ENCODE results near the gene RGMA.

Gene RGMA

DNA sequence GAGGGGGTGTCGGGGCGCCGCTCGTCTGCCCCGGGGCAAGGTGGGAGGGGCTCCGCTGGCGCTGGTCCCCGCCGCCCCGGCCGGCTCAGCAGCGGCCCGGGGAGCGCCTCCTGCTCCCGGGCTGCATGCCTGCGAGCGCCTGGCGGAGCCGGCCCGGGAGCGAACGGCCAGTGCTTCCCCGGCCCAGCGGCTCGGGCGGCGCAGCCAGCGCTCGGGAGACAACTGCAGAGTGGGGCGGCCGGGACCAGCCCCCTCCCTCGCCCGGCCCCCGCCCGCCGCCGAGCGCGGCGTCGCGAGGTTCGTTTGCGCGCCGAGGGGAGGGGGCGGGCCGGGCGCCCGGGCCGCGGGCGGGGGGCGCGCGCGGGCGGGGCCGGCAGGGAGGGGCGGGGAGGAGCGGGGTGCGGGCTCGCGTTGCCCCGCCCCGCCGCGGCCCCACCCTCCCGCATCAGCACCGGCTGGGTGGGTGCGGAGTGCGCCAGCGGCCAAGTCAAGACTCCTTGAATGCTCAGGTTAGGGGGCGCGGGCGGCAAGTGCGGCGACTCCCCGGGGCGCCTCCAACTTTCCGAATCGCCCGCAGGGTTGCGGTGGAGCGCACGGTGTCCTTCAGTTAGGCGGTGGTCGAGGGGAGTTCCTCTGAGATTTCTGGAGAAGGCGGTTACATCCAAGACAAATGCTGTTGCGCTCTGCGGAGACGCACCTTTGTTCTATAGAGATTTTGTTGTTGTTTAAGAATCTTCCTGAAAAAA is at the start of gene RGMA:
RGMA (minus strand) TSS at position 231 of the 746 bp plus-strand sequence. CDS start 279 bp downstream, outside the sequence.
- DNase-seq = no peak

- no peak for DNase-seq
Observed at GRCh38 chr15:93136606-93137005, 47.6 kb upstream of the RGMA start.

DNA sequence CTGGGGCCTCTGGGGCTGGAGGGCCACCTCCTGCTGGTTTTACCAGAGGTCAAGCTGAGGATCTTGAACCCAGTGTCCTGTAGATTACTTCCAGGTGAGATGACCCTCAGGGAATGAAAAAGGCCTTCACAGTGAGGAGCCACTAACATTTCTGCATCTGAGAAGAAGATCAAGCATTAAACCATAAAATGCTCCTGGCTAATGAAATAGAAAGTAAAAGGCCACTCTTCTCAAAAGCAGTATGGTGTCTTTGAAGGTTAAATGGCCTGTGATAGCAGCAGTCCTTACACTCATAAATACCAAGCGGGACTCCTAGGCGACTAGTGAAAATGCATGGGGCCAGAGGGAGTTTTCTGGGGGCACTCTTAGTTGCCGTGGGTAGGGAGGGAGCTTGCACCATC is 47.0 kb upstream of the RGMA start:
- no peak for DNase-seq

- no peak for DNase-seq
Observed at GRCh38 chr15:93135459-93135858, 46.4 kb upstream of the RGMA start.

GRCh38 chr15:93131485-93132095 is 42.6 kb upstream of the RGMA start:
- DNase-seq = no peak

GRCh38 chr15:93129702-93130488 is 40.9 kb upstream of the RGMA start:
- DNase-seq = no peak

DNA sequence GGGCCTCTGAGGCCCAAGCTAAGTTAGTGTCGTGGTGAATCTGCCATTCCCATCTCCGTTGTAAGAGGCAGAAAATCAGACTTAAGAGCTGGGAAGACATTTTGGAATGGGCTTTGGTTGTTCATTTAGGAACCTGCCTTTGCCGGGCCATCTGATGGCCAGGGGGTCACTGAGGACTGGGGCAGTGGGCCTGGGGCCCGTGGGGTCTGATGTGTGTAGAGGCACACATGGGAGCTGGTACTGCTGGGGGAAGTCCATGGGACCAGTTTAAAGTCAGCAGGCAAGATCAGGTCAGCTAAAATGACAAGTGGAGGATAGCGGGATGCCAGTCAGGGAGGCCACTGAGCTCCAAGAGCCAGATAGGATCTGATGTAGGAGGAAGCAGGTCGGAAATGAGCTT is 38.3 kb upstream of the RGMA start:
- DNase-seq = no peak

- DNase-seq = no peak
Observed at GRCh38 chr15:93126599-93126998, 37.6 kb upstream of the RGMA start.

GRCh38 chr15:93126148-93126547 is 37.1 kb upstream of the RGMA start:
- no peak for DNase-seq

- DNase-seq = no peak
Observed at GRCh38 chr15:93124126-93124525, 35.1 kb upstream of the RGMA start.

DNA sequence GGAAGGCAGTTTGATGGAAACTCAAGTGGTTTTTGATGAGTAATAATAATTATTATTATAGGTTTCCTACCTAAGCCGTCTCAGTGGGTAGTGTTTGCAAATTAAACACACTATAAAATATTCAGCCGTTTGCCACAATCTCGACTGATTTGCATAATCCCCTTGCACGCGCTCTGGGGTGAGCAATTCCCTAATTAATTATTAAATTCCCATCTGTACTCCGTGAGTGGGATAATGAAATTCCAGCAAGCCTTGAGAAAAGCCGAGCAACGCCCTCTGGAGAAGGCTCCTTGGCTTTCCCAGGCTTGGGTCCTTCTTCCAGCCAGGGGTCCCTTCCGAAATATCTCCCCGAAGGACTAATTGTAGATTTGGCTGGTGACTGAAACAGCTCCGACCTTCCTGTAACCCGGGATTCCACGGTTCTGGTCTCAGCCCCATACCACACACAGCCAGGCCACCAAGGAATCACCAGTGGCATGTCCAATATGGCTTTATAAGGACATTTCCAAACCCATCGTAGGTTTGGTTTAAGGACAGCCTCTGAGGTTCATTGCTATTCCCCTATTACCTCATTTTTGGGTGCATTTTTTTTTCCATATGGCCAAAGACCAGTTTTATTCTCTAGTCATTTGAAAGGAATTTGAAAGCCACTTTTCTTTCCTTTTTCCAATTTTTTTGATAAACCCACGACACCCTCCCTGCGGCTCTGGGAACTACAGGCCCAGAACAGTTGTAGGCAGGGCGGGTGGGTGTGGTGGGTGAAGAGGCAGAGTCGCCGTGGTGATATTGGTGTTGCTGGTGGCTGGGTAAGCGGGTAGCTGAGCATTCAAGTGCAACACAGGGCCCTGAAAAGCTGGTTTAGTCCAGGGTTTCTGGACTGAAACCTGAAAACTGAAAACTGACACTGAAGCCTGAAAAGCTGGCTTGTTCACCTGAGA is 33.2 kb upstream of the RGMA start:
- DNase-seq = no peak

DNA sequence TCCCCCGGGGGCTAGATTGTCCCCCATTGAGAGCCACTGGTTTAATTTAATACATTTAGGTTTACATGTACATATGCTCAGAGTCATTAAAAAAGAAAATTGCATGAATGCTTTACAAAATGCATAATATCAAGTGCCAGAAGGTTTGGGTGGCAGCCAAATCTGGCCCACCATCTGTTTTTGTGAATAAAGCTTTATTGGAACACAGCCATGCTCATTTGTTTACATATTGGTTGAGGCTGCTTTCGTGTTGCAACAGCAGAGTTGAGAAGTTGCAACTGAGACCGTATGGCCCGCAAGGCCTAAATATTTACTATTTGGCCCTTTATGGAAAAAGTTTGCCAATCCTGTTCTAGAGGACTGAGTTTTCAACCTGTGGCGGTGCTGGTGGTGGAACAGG is 32.1 kb upstream of the RGMA start:
- DNase-seq = no peak

- DNase-seq = no peak
Observed at GRCh38 chr15:93118904-93119303, 29.9 kb upstream of the RGMA start.

DNA sequence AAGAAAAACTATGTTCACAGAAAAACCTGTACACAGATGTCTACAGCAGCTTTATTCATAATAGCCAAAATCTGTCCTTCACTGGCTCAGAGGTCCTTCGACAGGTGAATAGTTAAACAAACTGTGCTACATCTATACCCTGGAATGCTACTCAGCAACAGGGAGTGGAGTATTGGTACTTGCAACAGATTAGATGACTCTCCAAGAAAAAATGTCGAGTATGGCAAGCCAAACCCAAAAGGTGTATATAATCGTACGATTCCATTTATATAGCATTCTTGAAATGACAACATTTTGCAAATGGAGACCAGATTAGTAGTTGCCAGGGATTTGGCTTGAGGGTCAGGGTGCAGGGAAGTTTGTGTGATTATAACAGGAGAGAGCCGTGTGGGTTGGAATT is 22.4 kb upstream of the RGMA start:
- DNase-seq = no peak

GRCh38 chr15:93110502-93111040 is 21.6 kb upstream of the RGMA start:
- no peak for DNase-seq

DNA sequence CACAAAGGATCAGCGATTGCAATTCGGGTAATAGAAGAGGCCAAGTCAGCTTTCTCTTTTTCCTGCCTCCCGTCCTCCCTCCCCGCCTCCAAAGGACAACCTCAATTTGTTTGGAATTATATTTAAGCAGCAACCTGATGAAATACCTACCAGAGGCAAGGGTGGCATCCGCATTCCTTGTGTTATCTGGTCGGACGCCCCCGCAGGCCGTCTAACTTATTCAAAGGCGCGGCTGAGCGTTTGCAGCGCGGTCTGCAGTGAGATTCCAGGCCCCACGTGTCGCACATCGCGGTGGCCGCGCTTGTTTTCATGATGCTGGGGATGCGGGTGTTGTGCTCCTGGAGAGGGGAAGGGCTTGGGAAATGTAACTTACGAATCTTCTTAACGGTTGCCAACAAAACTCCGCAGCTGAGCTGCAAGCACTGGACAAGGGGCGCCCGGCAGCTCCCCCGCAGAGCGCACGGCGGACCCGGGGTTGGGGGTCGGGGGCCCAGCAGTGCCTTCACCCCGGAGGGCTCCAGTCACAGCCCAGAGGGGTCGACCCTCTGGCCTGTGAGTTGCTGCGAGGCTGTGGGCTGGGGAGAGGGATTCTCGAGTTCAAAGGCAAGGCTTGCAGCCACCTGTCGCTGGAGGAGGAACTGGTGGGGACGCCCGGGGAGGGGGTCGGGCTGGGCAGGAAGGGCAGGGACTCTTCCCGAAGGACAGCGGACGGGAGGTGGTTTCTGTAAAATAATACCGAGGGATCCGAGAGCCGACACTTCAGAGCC is 20.5 kb upstream of the RGMA start:
- no peak for DNase-seq

- no peak for DNase-seq
Observed at GRCh38 chr15:93107646-93108045, 18.6 kb upstream of the RGMA start.

- DNase-seq = no peak
Observed at GRCh38 chr15:93105485-93105884, 16.5 kb upstream of the RGMA start.

DNA sequence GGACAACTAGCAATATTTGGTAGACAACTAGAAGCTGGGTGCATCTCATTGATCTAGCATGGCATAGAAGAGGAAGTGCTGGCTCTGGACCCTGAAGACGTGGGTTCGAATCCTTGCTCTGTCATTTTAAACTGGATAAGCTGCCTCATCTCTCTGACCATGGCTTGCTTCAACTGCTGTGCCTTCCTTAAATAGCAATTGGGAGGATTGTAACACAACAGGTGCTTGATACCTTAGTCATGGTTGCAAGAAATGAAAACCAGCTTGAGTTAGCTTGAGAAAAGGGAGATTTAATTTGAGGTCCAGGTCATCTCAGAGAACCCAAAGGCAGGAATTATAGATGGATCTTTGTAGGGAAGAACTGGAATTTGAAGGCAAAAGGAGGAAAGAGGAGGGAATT is 14.8 kb upstream of the RGMA start:
- DNase-seq = no peak

GRCh38 chr15:93102211-93102610 is 13.2 kb upstream of the RGMA start:
- DNase-seq = no peak

DNA sequence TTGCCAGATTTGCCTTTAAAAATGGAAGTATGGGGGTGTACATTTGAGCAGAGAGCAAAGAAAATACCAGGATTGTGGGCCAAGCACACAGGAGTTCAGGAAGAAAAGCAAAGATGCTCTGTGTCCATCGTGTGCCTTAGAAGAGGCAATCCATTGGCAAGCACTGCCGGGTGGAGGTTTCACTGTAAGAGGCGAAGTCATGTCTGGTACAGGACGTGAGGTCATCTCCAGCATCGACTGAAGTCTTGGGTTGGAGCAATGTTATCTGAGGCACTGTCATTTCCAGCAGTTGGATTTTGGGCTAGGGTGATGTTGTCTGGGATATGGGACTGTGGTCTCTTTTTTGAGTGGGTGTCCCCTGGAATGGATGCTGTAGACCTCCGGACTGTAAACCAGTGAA is 4.8 kb upstream of the RGMA start:
- no peak for DNase-seq

DNA sequence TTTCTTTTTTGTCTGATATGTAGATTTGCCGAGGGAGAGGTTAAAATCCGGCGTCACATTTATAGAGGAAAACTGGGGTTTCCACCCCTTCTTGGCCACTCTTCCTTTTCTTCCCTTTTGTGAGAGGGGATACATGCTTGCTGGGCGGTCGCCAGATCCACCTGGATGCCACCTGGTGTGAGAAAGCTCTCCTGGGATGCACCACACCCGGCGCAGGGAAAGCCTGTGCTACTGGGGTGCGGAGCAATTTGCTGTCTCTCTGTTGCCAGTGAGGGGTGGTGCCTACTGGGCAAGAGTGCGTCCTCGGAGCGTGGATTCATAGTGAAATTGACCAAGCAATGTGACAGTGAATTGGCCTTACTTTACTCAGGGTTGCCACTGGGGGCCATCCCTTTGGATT is 2.5 kb upstream of the RGMA start:
- DNase-seq = no peak
